Body of pancreas (tissue), 4 donors: ENCODE data around the gene TOMT. TPM values are rescaled to one million over a fixed set of nuclear protein-coding genes. Genes with fewer than 3 reads are reported as not detected.
A peak's percentile ranks its signal among the peaks of the same experiment; 100 is the strongest.

Experiments used
- ATAC-seq: fragments of 150-250 bp; one replicate; pipeline ENCODE4 v1.9.1; 2016
- DNase-seq, 4 donors: peaks; one replicate each; pipeline ENCODE4 v3.0.0-alpha.2; 2019
- H3K27ac ChIP-seq, 4 donors: fragments of 200-600 bp; sonication (generic); 1 replicate in 3 of 4; 2 replicates in 1 of 4; pipeline versions ENCODE4 v1.5.1 to v1.6.1; 2016 to 2019; ENCODE audit warnings: mild to moderate bottlenecking in 1 of 4, mixed read lengths in 1 of 4, moderate library complexity in 1 of 4
- H3K27me3 ChIP-seq, 2 donors: fragments of 200-600 bp; sonication (generic); one replicate each; pipeline ENCODE4 v1.6.0; 2016; ENCODE audit warnings: mild to moderate bottlenecking in 1 of 2
- H3K36me3 ChIP-seq, 2 donors: fragments of 200-600 bp; sonication (generic); replicated peaks in 1 of 2; 2 replicates each; pipeline ENCODE4 v1.5.1; 2016; ENCODE audit warnings: low read depth in 2 of 2; ENCODE audit not compliant: insufficient read depth in 1 of 2
- H3K4me1 ChIP-seq: fragments of 200-600 bp; sonication (generic); one replicate; pipeline ENCODE4 v1.6.0; 2016
- H3K4me3 ChIP-seq, 2 donors: fragments of 200-600 bp; sonication (generic); 1 replicate in 1 of 2; 2 replicates in 1 of 2; pipeline ENCODE4 v1.5.1; 2016 to 2019
- H3K9me3 ChIP-seq, 3 donors: fragments of 200-600 bp; sonication (generic); 1 replicate in 2 of 3; 2 replicates in 1 of 3; pipeline ENCODE4 v1.5.1; 2016
- CTCF ChIP-seq, 7 experiments: fragments of 450-650 bp in 4 of 7; fragments of 200-600 bp in 3 of 7; sonication (generic) in 3 of 7; IDR thresholded peaks; one replicate each; pipeline ENCODE4 v1.5.1; 2016 to 2019; ENCODE audit warnings: antibody characterized with exemption in 7 of 7
- POLR2A ChIP-seq, 3 donors: fragments of 450-650 bp; IDR thresholded peaks; one replicate each; pipeline ENCODE4 v1.6.1; 2016; ENCODE audit warnings: antibody characterized with exemption in 3 of 3, mild to moderate bottlenecking in 2 of 3
- WGBS, 2 donors: methylation state at CpG; one replicate each; pipeline ENCODE4 v1.1.5; 2017; 5-methylcytosine and 5-hydroxymethylcytosine counted together
- intact Hi-C: fragments of 100-400 bp; cut with DNase I; formaldehyde crosslinking; loops from one replicate; pipeline ENCODE4 v1.15.1; 2023
- total RNA-seq, 2 donors: library from RNA; depleted of rRNA; stranded (reverse); fragments of >200 nt; gene quantifications; one replicate each; pipeline ENCODE4 v1.1.0, GENCODE V29; 2016

The TOMT gene
- total RNA-seq, 2 donors from 2014 or later = not detected

GRCh38 chr11:72102162-72102561 is 3.6 kb upstream of the TOMT start:
- intact Hi-C loops = no loop called here
- no peak for ATAC-seq

GRCh38 chr11:72102631-72102945 is 3.1 kb upstream of the TOMT start:
- Histone ChIP-seq H3K27me3 (no peaks in the 10 kb centered on the region), H3K4me1 (peaks cover 27% of the 10 kb centered on the region), H3K36me3 (peaks cover 14 to 15% of the 10 kb centered on the region in 2 donors), H3K4me3 (peak overlapping the region; percentile 37 to 80), H3K9me3 (no peaks in the 10 kb centered on the region), H3K27ac (peak overlapping the region; percentile 84 to 95 (median 88))
- ATAC-seq (no peak), DNase-seq (no peak)
- TF ChIP-seq CTCF (IDR thresholded peaks at IDR 0.05) (no peak), POLR2A (IDR thresholded peaks at IDR 0.05) (no peak)
- 1% methylated on average over 9 of the region's 9 CpGs for WGBS, 2 donors
- intact Hi-C loops = no loop called here

More at GRCh38 chr11:72102162-72102561, 3.6 kb upstream of the TOMT start:
- H3K27ac ChIP-seq = peak overlapping the region in 3 of 4 donors; percentile 84 to 95 (median 89)
- H3K36me3 ChIP-seq = peaks cover 14 to 18% of the 10 kb centered on the region in 2 donors
- H3K4me1 ChIP-seq = peaks cover 27% of the 10 kb centered on the region
- no peaks in the 10 kb centered on the region for H3K9me3 ChIP-seq
- TF ChIP-seq CTCF (IDR thresholded peaks at IDR 0.05) = no peak
- 29 to 36% methylated on average over 4 of the region's 4 CpGs for WGBS, 2 donors
- DNase-seq = no peak
- no peaks in the 10 kb centered on the region for H3K27me3 ChIP-seq
- peak overlapping the region; percentile 37 to 80 for H3K4me3 ChIP-seq

GRCh38 chr11:72102946-72103753 is 2.6 kb upstream of the TOMT start, which contains the start of gene LAMTOR1:
Gene LAMTOR1, minus strand, starts transcription at chr11:72103297. Its CDS starts 73 bp downstream, at chr11:72103224.
- TF ChIP-seq POLR2A (IDR thresholded peaks at IDR 0.05) = peak; percentile 56 to 86 (median 83)
- peak; percentile 5 to 81 (median 64) for TF ChIP-seq CTCF (IDR thresholded peaks at IDR 0.05)
- H3K27ac ChIP-seq = peak within 1 kb of the TSS; percentile 84 to 95 (median 88)
- H3K4me1 ChIP-seq = peaks cover 27% of the 10 kb centered on the region
- DNase-seq (peak; percentile 99 to 100 (median 100)), ATAC-seq (peak; percentile 99)
- WGBS, 2 donors = 2 to 7% methylated on average over 10 to 64 of the region's 64 CpGs
- intact Hi-C loops = no loop called here
- H3K4me3 ChIP-seq = peak within 1 kb of the TSS; percentile 37 to 80
- H3K9me3 ChIP-seq = no peaks in the 10 kb centered on the region
- H3K36me3 ChIP-seq = peaks cover 8 to 9% of the 10 kb centered on the region in 2 donors
- no peaks in the 10 kb centered on the region for H3K27me3 ChIP-seq

- no peak overlapping the region for H3K4me3 ChIP-seq
- peaks cover 27% of the 10 kb centered on the region for H3K4me1 ChIP-seq
- DNase-seq (no peak), ATAC-seq (no peak)
- TF ChIP-seq CTCF (IDR thresholded peaks at IDR 0.05) = no peak
- no peak for TF ChIP-seq POLR2A (IDR thresholded peaks at IDR 0.05)
- 74 to 77% methylated on average over 11 of the region's 11 CpGs for WGBS, 2 donors
- no peaks in the 10 kb centered on the region for H3K9me3 ChIP-seq
- peak overlapping the region; percentile 74 to 95 (median 86) for H3K27ac ChIP-seq
- peaks cover 2 to 3% of the 10 kb centered on the region in 2 donors for H3K36me3 ChIP-seq
- intact Hi-C loops = no loop called here
- no peaks in the 10 kb centered on the region for H3K27me3 ChIP-seq
Observed at GRCh38 chr11:72103754-72104167, 2.0 kb upstream of the TOMT start.
